Measurements from ENCODE around the gene CEBPB. TPM values are rescaled to one million over a fixed set of nuclear protein-coding genes. Genes with fewer than 3 reads are reported as not detected.

The CEBPB gene
- total RNA-seq, 1 experiment from 2014 or later: 183 TPM

- Histone ChIP-seq H3K27me3 (replicated peaks; ENCODE audit: control insufficient read depth, insufficient read depth, low read length) (no peaks in the 10 kb centered on the region), H3K9me3 (no peaks in the 10 kb centered on the region), H3K4me3 (ENCODE audit: low read depth, low read length) (no peak overlapping the region), H3K36me3 (ENCODE audit: control insufficient read depth, insufficient read depth, low read length) (no peaks in the 10 kb centered on the region), H3K4me1 (peaks cover 55% of the 10 kb centered on the region)
- no peaks in the 10 kb centered on the region for H3K36me3 Mint-ChIP-seq (ENCODE audit: insufficient read depth, unreplicated experiment)
- peaks cover 58% of the 10 kb centered on the region for H3K4me1 Mint-ChIP-seq (ENCODE audit: low read depth, unreplicated experiment)
- no peaks in the 10 kb centered on the region for H3K27me3 Mint-ChIP-seq (ENCODE audit: insufficient read depth, unreplicated experiment)
- ChIA-PET POLR2A (no interaction called here), CTCF (interaction anchor here (0.5 to 1.4 kb wide), 3 partner anchors 251 to 1557 kb away, joined by 3 to 5 read pairs (median 3); no protein-coding TSS in a partner anchor)
- DNase-seq: no peak
- H3K4me3 Mint-ChIP-seq (ENCODE audit: unreplicated experiment): no peak overlapping the region
- intact Hi-C loops (cut with micrococcal nuclease; ENCODE audit: unreplicated experiment): no loop called here
- H3K9me3 Mint-ChIP-seq (ENCODE audit: unreplicated experiment): no peaks in the 10 kb centered on the region
- no TSS peak for BruUV-seq (replicated peaks)
- peak overlapping the region; percentile 27 for H3K27ac Mint-ChIP-seq (ENCODE audit: unreplicated experiment)
- no peak for TF ChIP-seq CTCF (IDR thresholded peaks at IDR 0.05; ENCODE audit: insufficient read depth in 1 of 2, low read depth in 1 of 2, low read length in 1 of 2, severe bottlenecking in 1 of 2, unreplicated experiment in 1 of 2)
Measured at GRCh38 chr20:50214226-50215024, 23.8 kb downstream of the CEBPB start.

GRCh38 chr20:50215101-50215690, 24.6 kb downstream of the CEBPB start:
- Histone ChIP-seq H3K27me3 (replicated peaks; ENCODE audit: control insufficient read depth, insufficient read depth, low read length) (no peaks in the 10 kb centered on the region), H3K9me3 (no peaks in the 10 kb centered on the region), H3K36me3 (ENCODE audit: control insufficient read depth, insufficient read depth, low read length) (no peaks in the 10 kb centered on the region), H3K4me1 (peaks cover 62% of the 10 kb centered on the region), H3K4me3 (ENCODE audit: low read depth, low read length) (no peak overlapping the region)
- POLR2A ChIA-PET: interaction anchor here (0.6 to 1.6 kb wide), 2 partner anchors 9 to 14 kb away, joined by 4 to 6 read pairs; no protein-coding TSS in a partner anchor
- Mint-ChIP-seq H3K4me1 (ENCODE audit: low read depth, unreplicated experiment) (peaks cover 65% of the 10 kb centered on the region), H3K36me3 (ENCODE audit: insufficient read depth, unreplicated experiment) (no peaks in the 10 kb centered on the region), H3K27me3 (ENCODE audit: insufficient read depth, unreplicated experiment) (no peaks in the 10 kb centered on the region), H3K27ac (ENCODE audit: unreplicated experiment) (peak overlapping the region; percentile 27), H3K9me3 (ENCODE audit: unreplicated experiment) (no peaks in the 10 kb centered on the region), H3K4me3 (ENCODE audit: unreplicated experiment) (peak overlapping the region; percentile 27)
- TSS peak; percentile 75 for BruUV-seq (replicated peaks)
- CTCF ChIA-PET: interaction anchor here (1.4 kb wide), 1 partner anchor 250 kb away, joined by 3 read pairs; no protein-coding TSS in a partner anchor
- intact Hi-C loops (cut with micrococcal nuclease; ENCODE audit: unreplicated experiment): no loop called here
- DNase-seq: no peak
- no peak for TF ChIP-seq CTCF (IDR thresholded peaks at IDR 0.05; ENCODE audit: insufficient read depth in 1 of 2, low read depth in 1 of 2, low read length in 1 of 2, severe bottlenecking in 1 of 2, unreplicated experiment in 1 of 2)

- POLR2A ChIA-PET: interaction anchor here (0.5 to 2.0 kb wide), 12 partner anchors 7 to 358 kb away, joined by 3 to 32 read pairs (median 4); partner anchors contain the start of gene CEBPB
- peak; percentile 75 to 89 for DNase-seq
- H3K4me1 ChIP-seq: peaks cover 69% of the 10 kb centered on the region
- H3K9me3 ChIP-seq: no peaks in the 10 kb centered on the region
- H3K4me3 ChIP-seq (ENCODE audit: low read depth, low read length): peak overlapping the region; percentile 25
- peak overlapping the region; percentile 69 for H3K4me3 Mint-ChIP-seq (ENCODE audit: unreplicated experiment)
- H3K36me3 Mint-ChIP-seq (ENCODE audit: insufficient read depth, unreplicated experiment): no peaks in the 10 kb centered on the region
- H3K27me3 ChIP-seq (replicated peaks; ENCODE audit: control insufficient read depth, insufficient read depth, low read length): no peaks in the 10 kb centered on the region
- no peak for TF ChIP-seq CTCF (IDR thresholded peaks at IDR 0.05; ENCODE audit: insufficient read depth in 1 of 2, low read depth in 1 of 2, low read length in 1 of 2, severe bottlenecking in 1 of 2, unreplicated experiment in 1 of 2)
- H3K36me3 ChIP-seq (ENCODE audit: control insufficient read depth, insufficient read depth, low read length): no peaks in the 10 kb centered on the region
- no TSS peak for BruUV-seq (replicated peaks)
- intact Hi-C loops (cut with micrococcal nuclease; ENCODE audit: unreplicated experiment): loop anchor here (1.0 kb wide), 1 partner anchor 24 kb away; no protein-coding TSS in a partner anchor
- H3K27ac Mint-ChIP-seq (ENCODE audit: unreplicated experiment): peak overlapping the region; percentile 84
- no peaks in the 10 kb centered on the region for H3K27me3 Mint-ChIP-seq (ENCODE audit: insufficient read depth, unreplicated experiment)
- H3K4me1 Mint-ChIP-seq (ENCODE audit: low read depth, unreplicated experiment): peaks cover 69% of the 10 kb centered on the region
- H3K9me3 Mint-ChIP-seq (ENCODE audit: unreplicated experiment): no peaks in the 10 kb centered on the region
- CTCF ChIA-PET: interaction anchor here (0.7 to 1.6 kb wide), 3 partner anchors 24 to 144 kb away, joined by 3 to 16 read pairs (median 6); partner anchors contain the start of gene CEBPB
Measured at GRCh38 chr20:50215926-50216325, 25.3 kb downstream of the CEBPB start.

Data from Caco-2 (cell line).